Epithelial cell of esophagus (primary cell): ENCODE results near the gene NEBL.

ENCODE experiments used
- DNase-seq: peaks from one replicate; pipeline ENCODE4 v3.0.0; 2010; ENCODE audit warnings: low read depth
- H3K4me3 ChIP-seq: 2 replicates; pipeline ENCODE4 v1.5.1; 2011; ENCODE audit warnings: mild to moderate bottlenecking, low read length, control low read depth
- TF ChIP-seq, protein P1 (sequence below): IDR thresholded peaks from 2 replicates; pipeline ENCODE4 v1.5.1; 2011; ENCODE audit warnings: low read depth, mild to moderate bottlenecking, low read length, control low read depth, inconsistent platforms; ENCODE audit not compliant: insufficient read depth; ENCODE audit errors: missing control alignments

The NEBL gene

DNA sequence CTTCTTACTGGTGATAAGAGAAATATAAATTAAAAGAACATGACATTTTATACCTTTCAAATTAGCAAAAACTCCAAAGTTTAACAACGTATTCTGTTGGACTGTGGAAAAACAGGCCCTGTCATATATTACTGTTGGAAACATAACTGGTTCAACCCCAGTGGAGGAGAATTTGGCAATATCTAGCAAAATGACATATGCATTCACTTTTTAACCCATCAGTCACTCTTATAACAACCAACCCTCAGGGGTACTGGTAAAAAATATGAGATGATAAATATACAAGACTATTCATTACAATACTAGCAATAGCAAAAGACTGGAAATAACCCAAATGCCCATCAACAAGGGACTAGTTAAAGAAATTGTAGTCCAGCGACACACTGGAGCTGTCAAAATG lies 22.9 kb upstream of the NEBL start:
- no peak for DNase-seq
- H3K4me3 ChIP-seq: no peak overlapping the region
- TF ChIP-seq, protein P1, sequence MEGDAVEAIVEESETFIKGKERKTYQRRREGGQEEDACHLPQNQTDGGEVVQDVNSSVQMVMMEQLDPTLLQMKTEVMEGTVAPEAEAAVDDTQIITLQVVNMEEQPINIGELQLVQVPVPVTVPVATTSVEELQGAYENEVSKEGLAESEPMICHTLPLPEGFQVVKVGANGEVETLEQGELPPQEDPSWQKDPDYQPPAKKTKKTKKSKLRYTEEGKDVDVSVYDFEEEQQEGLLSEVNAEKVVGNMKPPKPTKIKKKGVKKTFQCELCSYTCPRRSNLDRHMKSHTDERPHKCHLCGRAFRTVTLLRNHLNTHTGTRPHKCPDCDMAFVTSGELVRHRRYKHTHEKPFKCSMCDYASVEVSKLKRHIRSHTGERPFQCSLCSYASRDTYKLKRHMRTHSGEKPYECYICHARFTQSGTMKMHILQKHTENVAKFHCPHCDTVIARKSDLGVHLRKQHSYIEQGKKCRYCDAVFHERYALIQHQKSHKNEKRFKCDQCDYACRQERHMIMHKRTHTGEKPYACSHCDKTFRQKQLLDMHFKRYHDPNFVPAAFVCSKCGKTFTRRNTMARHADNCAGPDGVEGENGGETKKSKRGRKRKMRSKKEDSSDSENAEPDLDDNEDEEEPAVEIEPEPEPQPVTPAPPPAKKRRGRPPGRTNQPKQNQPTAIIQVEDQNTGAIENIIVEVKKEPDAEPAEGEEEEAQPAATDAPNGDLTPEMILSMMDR: no peak

- no peak overlapping the region for H3K4me3 ChIP-seq
- TF ChIP-seq, protein P1: no peak
- DNase-seq: no peak
Measured at GRCh38 chr10:20919481-20919880, 22.4 kb upstream of the NEBL start.

DNA sequence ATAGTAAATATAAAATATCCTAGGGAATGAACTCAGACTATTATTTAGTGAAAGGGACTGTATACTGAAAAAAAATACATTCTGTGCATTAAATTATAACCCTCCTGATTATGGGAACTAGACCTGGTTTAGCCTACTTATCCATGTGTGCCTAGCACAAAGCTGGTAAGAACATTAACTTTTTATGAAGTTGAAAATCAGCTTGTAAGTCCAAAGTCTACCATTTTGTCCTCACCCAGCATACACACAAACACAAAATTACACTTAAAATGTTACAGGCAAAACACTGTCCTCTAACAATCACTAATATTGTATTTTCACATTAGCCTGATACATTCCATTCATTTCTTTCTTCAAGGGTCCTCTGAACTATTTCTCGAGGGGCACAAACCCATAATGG lies 19.9 kb upstream of the NEBL start:
- no peak for DNase-seq
- TF ChIP-seq, protein P1: no peak
- no peak overlapping the region for H3K4me3 ChIP-seq

DNA sequence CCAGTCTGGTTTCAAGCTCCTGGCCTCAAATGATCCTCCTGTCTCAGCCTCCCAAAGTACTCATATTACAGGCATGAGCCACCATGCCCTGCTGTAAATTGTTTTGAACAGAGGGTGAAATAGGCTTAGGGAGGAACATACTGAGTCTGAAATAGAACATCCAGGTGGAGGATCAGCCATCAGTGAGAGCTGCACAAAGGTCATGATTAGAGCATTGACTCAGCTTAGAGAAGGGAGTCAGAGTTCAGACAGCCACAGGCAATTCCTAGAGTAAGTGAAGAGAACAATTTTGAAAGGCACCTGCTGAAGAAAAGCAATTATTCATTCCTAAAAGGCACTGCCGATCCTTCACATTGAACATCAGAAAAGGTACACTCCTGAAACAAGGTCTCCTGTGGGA lies 15.9 kb upstream of the NEBL start:
- DNase-seq: no peak
- no peak overlapping the region for H3K4me3 ChIP-seq
- TF ChIP-seq, protein P1: no peak

GRCh38 chr10:20911626-20912025 lies 14.5 kb upstream of the NEBL start:
- DNase-seq: no peak
- TF ChIP-seq, protein P1: no peak
- no peak overlapping the region for H3K4me3 ChIP-seq

- TF ChIP-seq, protein P1: no peak
- no peak for DNase-seq
Measured at GRCh38 chr10:20909801-20910200, 12.7 kb upstream of the NEBL start.

GRCh38 chr10:20908391-20908790 lies 11.3 kb upstream of the NEBL start:
- H3K4me3 ChIP-seq: no peak overlapping the region
- TF ChIP-seq, protein P1: no peak
- DNase-seq: no peak

More at GRCh38 chr10:20909801-20910200, 12.7 kb upstream of the NEBL start:
- no peak overlapping the region for H3K4me3 ChIP-seq
